ENCODE data around the gene RUFY1. TPM values are rescaled to one million over a fixed set of nuclear protein-coding genes. Genes with fewer than 3 reads are reported as not detected.
"Not testable (repeated sequence)": the region's sequence is repeated elsewhere in the genome, so short reads cannot be mapped to it uniquely, and the experiment has no call there.

Gene RUFY1
- total RNA-seq, 1 experiment from 2014 or later, result 40.9 TPM

DNA sequence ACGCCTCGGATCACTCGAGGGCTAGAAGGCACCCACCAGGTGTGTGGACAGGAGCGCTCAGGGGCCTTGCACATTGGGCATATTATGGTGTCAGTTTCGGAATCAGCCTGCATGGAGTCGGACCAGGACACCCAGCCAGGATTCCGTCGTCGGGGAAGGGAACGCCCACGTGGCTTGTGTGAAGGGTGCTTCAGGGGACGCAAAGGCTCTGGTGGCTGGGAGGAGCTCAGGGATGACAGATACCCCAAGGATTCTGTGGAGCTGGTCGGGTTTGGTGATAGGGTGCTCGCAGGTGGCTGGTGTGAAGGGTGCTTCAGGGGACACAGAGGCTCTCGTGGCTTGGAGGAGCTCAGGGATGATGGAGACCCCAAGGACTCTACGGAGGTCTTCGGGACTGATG is 92.3 kb downstream of the RUFY1 start:
- H3K79me2 ChIP-seq (ENCODE audit: low read length); H3K27ac ChIP-seq (ENCODE audit: low read length); H3K4me1 ChIP-seq (ENCODE audit: low read length); H3K27me3 ChIP-seq (ENCODE audit: low read length); H3K9me2 ChIP-seq (replicated peaks; ENCODE audit: insufficient read depth, low read length); H3K4me2 ChIP-seq (ENCODE audit: low read depth, low read length, poor library complexity, severe bottlenecking); H3K9ac ChIP-seq (ENCODE audit: low read length); H3K36me3 ChIP-seq (ENCODE audit: insufficient read depth, low read length); H3K9me3 ChIP-seq (ENCODE audit: low read length); H4K20me1 ChIP-seq (ENCODE audit: insufficient read depth, low read depth, low read length); DNase-seq; H2AFZ ChIP-seq (ENCODE audit: low read length); H3K4me3 ChIP-seq (ENCODE audit: low read length): not testable (repeated sequence)

DNA sequence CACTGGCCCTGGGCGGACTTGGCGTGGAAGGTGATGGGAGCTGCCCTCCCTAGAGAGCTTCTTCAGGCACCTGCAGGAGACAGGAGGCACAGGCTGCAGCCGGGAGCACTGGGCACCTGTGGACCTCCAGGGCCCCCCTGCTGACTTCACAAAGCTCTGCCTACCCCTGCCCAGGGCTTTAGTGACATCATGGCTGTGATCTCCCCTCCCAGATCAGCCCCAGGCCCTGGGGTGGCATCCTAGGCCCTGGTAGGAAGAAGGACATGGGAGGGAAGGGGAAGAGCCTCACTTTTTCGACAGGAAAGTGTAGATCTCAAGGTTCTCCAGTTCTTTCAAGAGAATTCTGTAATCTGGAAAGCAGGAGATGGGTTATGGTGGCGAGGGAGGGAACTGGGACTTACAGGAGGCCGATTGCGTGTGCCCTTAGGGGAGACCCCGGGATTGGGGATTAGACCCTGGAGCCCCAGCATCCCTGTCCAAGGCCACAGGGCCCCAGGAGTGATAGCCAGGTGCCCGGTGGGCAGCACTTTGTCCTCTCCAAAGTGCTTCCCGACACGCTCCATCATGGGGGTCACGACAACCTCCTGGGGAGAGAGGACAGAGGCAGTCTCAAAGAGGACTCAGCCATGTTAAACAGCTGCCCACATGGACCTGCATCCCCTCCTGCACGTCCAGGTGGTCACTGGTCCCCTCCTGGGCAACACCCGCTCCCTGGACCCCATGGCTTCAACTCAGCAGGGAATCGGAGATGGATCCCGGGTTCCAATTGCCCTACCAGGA is 93.0 kb downstream of the RUFY1 start:
- H3K9me3 ChIP-seq (ENCODE audit: low read length); H3K4me3 ChIP-seq (ENCODE audit: low read length); H3K4me1 ChIP-seq (ENCODE audit: low read length); H3K36me3 ChIP-seq (ENCODE audit: insufficient read depth, low read length); H3K79me2 ChIP-seq (ENCODE audit: low read length); H4K20me1 ChIP-seq (ENCODE audit: insufficient read depth, low read depth, low read length); H3K27me3 ChIP-seq (ENCODE audit: low read length); H3K9me2 ChIP-seq (replicated peaks; ENCODE audit: insufficient read depth, low read length); H3K27ac ChIP-seq (ENCODE audit: low read length); DNase-seq; H3K9ac ChIP-seq (ENCODE audit: low read length); H2AFZ ChIP-seq (ENCODE audit: low read length); H3K4me2 ChIP-seq (ENCODE audit: low read depth, low read length, poor library complexity, severe bottlenecking): not testable (repeated sequence)

DNA sequence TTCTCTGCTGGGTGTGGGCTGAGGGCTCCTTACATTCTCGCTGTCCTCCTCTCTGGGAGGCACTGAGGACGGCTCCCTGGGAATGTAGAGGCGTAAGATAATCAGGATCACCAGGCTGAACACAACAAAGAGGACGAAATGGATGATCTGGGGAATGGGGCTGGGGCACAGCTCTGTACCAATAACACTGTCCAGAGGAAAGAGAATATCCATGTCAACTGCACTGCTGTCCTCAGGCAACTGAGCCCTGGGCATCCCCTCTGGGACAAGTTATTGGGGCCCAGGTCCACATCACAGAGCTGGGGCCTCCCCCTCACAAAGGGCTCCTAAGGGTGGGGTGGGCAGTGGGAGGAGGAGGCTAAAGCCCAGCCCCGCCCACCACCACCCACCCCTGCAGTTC is 94.4 kb downstream of the RUFY1 start:
- H3K27ac ChIP-seq (ENCODE audit: low read length); DNase-seq; H3K36me3 ChIP-seq (ENCODE audit: insufficient read depth, low read length); H3K9ac ChIP-seq (ENCODE audit: low read length); H2AFZ ChIP-seq (ENCODE audit: low read length); H3K9me3 ChIP-seq (ENCODE audit: low read length); H3K9me2 ChIP-seq (replicated peaks; ENCODE audit: insufficient read depth, low read length); H3K79me2 ChIP-seq (ENCODE audit: low read length); H4K20me1 ChIP-seq (ENCODE audit: insufficient read depth, low read depth, low read length); H3K4me1 ChIP-seq (ENCODE audit: low read length); H3K4me3 ChIP-seq (ENCODE audit: low read length); H3K4me2 ChIP-seq (ENCODE audit: low read depth, low read length, poor library complexity, severe bottlenecking); H3K27me3 ChIP-seq (ENCODE audit: low read length): not testable (repeated sequence)

DNA sequence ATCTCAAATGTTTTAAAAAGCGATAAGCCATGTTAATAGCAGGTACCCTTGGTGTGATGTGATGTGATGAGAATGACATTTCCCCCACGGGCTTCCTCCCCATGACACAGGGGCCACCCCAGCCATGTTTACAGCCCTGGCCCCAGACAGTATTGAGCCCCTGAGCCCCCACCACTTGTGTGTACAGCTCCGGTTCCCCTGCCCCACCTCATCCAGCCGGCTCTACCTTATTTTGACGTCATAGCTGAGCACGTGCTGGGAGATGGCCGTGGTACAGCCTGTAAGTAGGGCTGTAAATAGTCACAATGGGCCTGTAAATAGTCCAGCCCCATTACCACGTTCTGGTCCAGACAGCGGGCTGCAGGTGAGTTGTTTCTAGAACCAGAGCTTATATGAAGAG is 98.1 kb downstream of the RUFY1 start:
- H3K27me3 ChIP-seq (ENCODE audit: low read length), result no peaks in the 10 kb centered on the region
- no peak overlapping the region for H2AFZ ChIP-seq (ENCODE audit: low read length)
- H3K9ac ChIP-seq (ENCODE audit: low read length), result no peak overlapping the region
- no peak for DNase-seq
- H3K79me2 ChIP-seq (ENCODE audit: low read length), result no peaks in the 10 kb centered on the region
- H3K4me1 ChIP-seq (ENCODE audit: low read length), result peaks cover 4% of the 10 kb centered on the region
- H3K4me3 ChIP-seq (ENCODE audit: low read length), result no peak overlapping the region
- H3K9me2 ChIP-seq (replicated peaks; ENCODE audit: insufficient read depth, low read length), result no peaks in the 10 kb centered on the region
- no peaks in the 10 kb centered on the region for H3K36me3 ChIP-seq (ENCODE audit: insufficient read depth, low read length)
- H4K20me1 ChIP-seq (ENCODE audit: insufficient read depth, low read depth, low read length), result no peaks in the 10 kb centered on the region
- H3K4me2 ChIP-seq (ENCODE audit: low read depth, low read length, poor library complexity, severe bottlenecking), result no peak overlapping the region
- H3K27ac ChIP-seq (ENCODE audit: low read length), result no peak overlapping the region
- no peaks in the 10 kb centered on the region for H3K9me3 ChIP-seq (ENCODE audit: low read length)

DNA sequence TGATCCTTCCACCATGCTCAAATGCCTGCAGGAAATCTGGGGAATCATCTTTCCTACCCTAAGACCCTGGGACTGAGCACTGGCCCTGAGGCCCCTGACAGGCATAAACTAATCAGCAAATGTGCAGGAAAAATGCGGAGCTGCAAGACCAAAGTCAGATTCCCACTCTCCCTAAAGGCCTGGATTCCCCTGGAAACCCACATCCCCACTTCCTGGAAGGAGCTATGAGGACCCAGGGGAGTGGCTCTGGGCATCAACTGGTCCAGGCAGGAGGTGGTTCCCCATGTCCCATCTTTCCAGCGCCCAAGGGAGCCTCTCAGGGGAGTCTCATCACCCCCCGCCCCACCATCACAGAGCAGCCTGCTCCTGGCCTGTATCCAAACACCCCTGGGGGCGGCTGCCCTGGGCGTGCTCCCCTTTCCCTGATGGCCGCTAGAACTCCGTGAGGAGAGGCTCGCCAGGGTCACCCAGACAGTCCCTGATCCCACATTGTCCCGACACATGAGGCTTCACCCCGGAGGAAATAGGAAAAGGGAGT is 98.9 kb downstream of the RUFY1 start:
- not testable (repeated sequence) for H3K4me1 ChIP-seq (ENCODE audit: low read length); H3K36me3 ChIP-seq (ENCODE audit: insufficient read depth, low read length); H3K27ac ChIP-seq (ENCODE audit: low read length); H4K20me1 ChIP-seq (ENCODE audit: insufficient read depth, low read depth, low read length); H3K9me3 ChIP-seq (ENCODE audit: low read length); H3K9ac ChIP-seq (ENCODE audit: low read length); H3K4me2 ChIP-seq (ENCODE audit: low read depth, low read length, poor library complexity, severe bottlenecking); H3K79me2 ChIP-seq (ENCODE audit: low read length); H3K9me2 ChIP-seq (replicated peaks; ENCODE audit: insufficient read depth, low read length); H2AFZ ChIP-seq (ENCODE audit: low read length); H3K4me3 ChIP-seq (ENCODE audit: low read length); H3K27me3 ChIP-seq (ENCODE audit: low read length); DNase-seq

DNA sequence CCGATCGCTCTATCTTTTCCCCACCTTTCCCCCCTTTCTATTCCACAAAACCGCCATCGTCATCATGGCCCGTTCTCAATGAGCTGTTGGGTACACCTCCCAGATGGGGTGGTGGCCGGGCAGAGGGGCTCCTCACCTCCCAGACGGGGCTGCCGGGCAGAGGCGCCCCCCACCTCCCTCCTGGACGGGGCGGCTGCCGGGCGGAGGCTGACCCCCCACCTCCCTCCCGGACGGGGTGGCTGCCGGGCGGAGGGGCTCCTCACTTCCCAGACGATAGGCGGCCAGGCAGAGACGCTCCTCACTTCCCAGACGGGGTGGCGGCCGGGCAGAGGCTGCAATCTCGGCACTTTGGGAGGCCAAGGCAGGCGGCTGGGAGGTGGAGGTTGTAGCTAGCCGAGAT is 99.9 kb downstream of the RUFY1 start:
- H3K4me1 ChIP-seq (ENCODE audit: low read length); H3K79me2 ChIP-seq (ENCODE audit: low read length); H3K9me2 ChIP-seq (replicated peaks; ENCODE audit: insufficient read depth, low read length); H3K36me3 ChIP-seq (ENCODE audit: insufficient read depth, low read length); H3K9me3 ChIP-seq (ENCODE audit: low read length); H2AFZ ChIP-seq (ENCODE audit: low read length); DNase-seq; H4K20me1 ChIP-seq (ENCODE audit: insufficient read depth, low read depth, low read length); H3K4me3 ChIP-seq (ENCODE audit: low read length); H3K9ac ChIP-seq (ENCODE audit: low read length); H3K27ac ChIP-seq (ENCODE audit: low read length); H3K4me2 ChIP-seq (ENCODE audit: low read depth, low read length, poor library complexity, severe bottlenecking); H3K27me3 ChIP-seq (ENCODE audit: low read length): not testable (repeated sequence)

DNA sequence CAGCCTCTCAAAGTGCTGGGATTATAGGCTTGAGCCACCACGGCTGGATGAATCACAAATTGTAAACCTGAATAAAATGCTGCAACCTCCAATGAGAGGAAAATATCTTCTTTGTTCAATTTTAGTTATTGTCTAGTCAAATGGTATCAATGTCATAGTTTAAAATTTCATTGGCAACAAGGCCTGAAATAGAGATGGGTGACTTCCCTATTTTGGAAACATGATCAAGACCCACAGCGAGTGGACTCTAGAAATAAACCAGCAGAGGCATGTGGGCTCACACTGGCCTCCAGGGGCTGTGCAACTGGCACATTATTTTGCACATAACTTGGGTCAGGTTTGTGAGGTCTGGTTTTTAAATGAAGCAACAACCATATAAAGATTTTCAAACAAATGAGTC is 102.8 kb downstream of the RUFY1 start:
- H3K27ac ChIP-seq (ENCODE audit: low read length); H3K36me3 ChIP-seq (ENCODE audit: insufficient read depth, low read length); H3K4me1 ChIP-seq (ENCODE audit: low read length); H3K4me2 ChIP-seq (ENCODE audit: low read depth, low read length, poor library complexity, severe bottlenecking); H3K27me3 ChIP-seq (ENCODE audit: low read length); H4K20me1 ChIP-seq (ENCODE audit: insufficient read depth, low read depth, low read length); H3K9me3 ChIP-seq (ENCODE audit: low read length); H3K4me3 ChIP-seq (ENCODE audit: low read length); H2AFZ ChIP-seq (ENCODE audit: low read length); H3K9me2 ChIP-seq (replicated peaks; ENCODE audit: insufficient read depth, low read length); H3K9ac ChIP-seq (ENCODE audit: low read length); H3K79me2 ChIP-seq (ENCODE audit: low read length): not testable (repeated sequence)
- DNase-seq, result peak; percentile 61

DNA sequence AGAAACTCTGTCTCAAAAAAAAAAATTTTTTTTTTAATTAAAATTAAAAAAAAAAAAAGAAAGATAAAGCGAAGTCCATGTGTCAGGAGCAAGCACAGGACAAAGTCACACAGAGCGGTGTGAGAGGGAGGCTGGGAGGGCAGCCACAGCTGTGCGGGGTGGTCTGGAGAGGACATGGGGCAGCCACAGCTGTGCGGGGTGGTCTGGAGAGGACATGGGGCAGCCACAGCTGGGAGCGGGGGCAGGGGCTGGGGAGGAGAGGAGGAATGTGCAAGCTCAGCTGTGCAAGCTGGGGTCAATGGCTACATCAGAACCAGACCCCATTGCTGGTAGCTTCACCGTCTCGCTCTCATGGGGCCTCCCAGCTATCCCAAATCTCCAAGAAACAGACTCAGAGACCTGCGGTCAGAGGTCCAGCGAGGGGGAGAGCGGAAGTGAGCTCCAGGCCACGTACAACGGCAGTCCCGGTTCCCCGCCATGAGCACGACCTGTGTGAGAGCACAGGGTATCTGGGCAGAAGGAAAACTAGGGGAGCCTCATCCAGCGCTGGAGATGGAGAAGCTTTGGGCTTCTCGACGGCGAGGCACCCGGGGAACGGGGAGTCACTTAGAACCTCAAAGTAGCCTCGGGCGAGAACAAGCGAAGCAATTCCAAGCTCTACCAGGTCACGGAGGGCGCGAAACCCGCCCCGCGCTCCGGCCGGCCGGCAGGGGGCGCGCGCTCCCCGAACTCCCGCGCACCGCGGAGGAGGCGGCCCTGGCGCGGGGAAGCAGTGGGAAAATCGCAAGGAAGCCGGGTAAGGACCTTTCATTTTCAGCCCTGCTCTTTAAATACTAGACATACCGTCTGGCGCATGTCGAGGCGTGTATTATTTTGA is 107.2 kb downstream of the RUFY1 start:
- H3K27ac ChIP-seq (ENCODE audit: low read length); H2AFZ ChIP-seq (ENCODE audit: low read length); H3K27me3 ChIP-seq (ENCODE audit: low read length); H4K20me1 ChIP-seq (ENCODE audit: insufficient read depth, low read depth, low read length); H3K36me3 ChIP-seq (ENCODE audit: insufficient read depth, low read length); H3K4me1 ChIP-seq (ENCODE audit: low read length); H3K9ac ChIP-seq (ENCODE audit: low read length); DNase-seq; H3K4me3 ChIP-seq (ENCODE audit: low read length); H3K79me2 ChIP-seq (ENCODE audit: low read length); H3K9me3 ChIP-seq (ENCODE audit: low read length); H3K9me2 ChIP-seq (replicated peaks; ENCODE audit: insufficient read depth, low read length); H3K4me2 ChIP-seq (ENCODE audit: low read depth, low read length, poor library complexity, severe bottlenecking): not testable (repeated sequence)
